H1 (cell line): ENCODE measurements around the gene FIGNL1. TPM values are rescaled to one million over a fixed set of nuclear protein-coding genes. Genes with fewer than 3 reads are reported as not detected.

ENCODE experiments used
- CTCF ChIA-PET: fragments of 300-600 bp; sonication (Branson Sonifier 250); formaldehyde crosslinking; loops from one replicate; lab custom pipeline; 2021; ENCODE audit not compliant: partially characterized antibody; lab: Charles Lee
- POLR2A ChIA-PET: fragments of 300-600 bp; sonication (Branson Sonifier 250); formaldehyde crosslinking; loops from one replicate; lab custom pipeline; 2021; ENCODE audit warnings: inconsistent platforms; ENCODE audit not compliant: partially characterized antibody; lab: Charles Lee
- DNase-seq, 2 experiments: peaks; one replicate each; pipeline versions ENCODE4 v3.0.0 to v3.0.0-alpha.2; 2010 to 2022; ENCODE audit warnings: low spot score in 2 of 2, low read depth in 1 of 2, mixed read lengths in 1 of 2
- FAIRE-seq: peaks from 2 replicates; lab custom pipeline; 2011; peaks lifted over from hg19 to GRCh38; lab: Jason Lieb, UNC
- H2AFZ ChIP-seq: 2 replicates; pipeline ENCODE4 v1.8.1; 2012; ENCODE audit warnings: low read length, inconsistent platforms
- H2AK5ac ChIP-seq: 2 replicates; pipeline ENCODE4 v1.6.1; 2013; ENCODE audit warnings: low read depth, low read length
- H2BK120ac ChIP-seq: replicated peaks from 2 replicates; pipeline ENCODE3; 2013; ENCODE audit warnings: low read depth, low read length, inconsistent platforms
- H2BK12ac ChIP-seq: 2 replicates; pipeline ENCODE4 v1.6.1; 2013; ENCODE audit warnings: low read depth, low read length
- H2BK15ac ChIP-seq: 2 replicates; pipeline ENCODE4 v1.6.1; 2013; ENCODE audit warnings: low read length
- H2BK20ac ChIP-seq: 2 replicates; pipeline ENCODE4 v1.6.1; 2013; ENCODE audit warnings: low read length
- H2BK5ac ChIP-seq: 2 replicates; pipeline ENCODE4 v1.6.1; 2013; ENCODE audit warnings: low read depth, low read length
- H3K14ac ChIP-seq: 2 replicates; pipeline ENCODE4 v1.6.1; 2013; ENCODE audit warnings: inconsistent platforms; ENCODE audit not compliant: insufficient read length
- H3K18ac ChIP-seq: 2 replicates; pipeline ENCODE4 v1.6.1; 2013; ENCODE audit warnings: low read length; ENCODE audit errors: extremely low read depth
- H3K23ac ChIP-seq: 2 replicates; pipeline ENCODE4 v1.6.1; 2013; ENCODE audit warnings: inconsistent platforms; ENCODE audit not compliant: insufficient read length
- H3K23me2 ChIP-seq: 2 replicates; pipeline ENCODE4 v1.6.1; 2013; ENCODE audit warnings: low read depth, low read length
- H3K27ac ChIP-seq: 2 replicates; pipeline ENCODE4 v1.6.1; 2011; ENCODE audit warnings: low read depth, low read length, inconsistent platforms
- H3K27me3 ChIP-seq, 4 experiments: replicated peaks in 1 of 4; 1 replicate in 1 of 4; 2 replicates in 3 of 4; pipeline versions ENCODE4 v1.6.1 to v1.8.1; 2011 to 2013; ENCODE audit warnings: low read length in 3 of 4, mild to moderate bottlenecking in 3 of 4, inconsistent platforms in 2 of 4, mixed read lengths in 2 of 4, moderate library complexity in 1 of 4; ENCODE audit not compliant: control insufficient read depth in 3 of 4, insufficient read depth in 3 of 4; ENCODE audit errors: extremely low read depth in 1 of 4
- H3K36me3 ChIP-seq, 4 experiments: 2 replicates each; pipeline versions ENCODE4 v1.6.1 to v1.8.1; 2011 to 2013; ENCODE audit warnings: mild to moderate bottlenecking in 4 of 4, low read length in 3 of 4, moderate library complexity in 2 of 4, control low read depth in 1 of 4, inconsistent platforms in 1 of 4; ENCODE audit not compliant: insufficient read depth in 4 of 4, control insufficient read depth in 2 of 4
- H3K4ac ChIP-seq: replicated peaks from 2 replicates; pipeline ENCODE3; 2013; ENCODE audit warnings: low read length, low read depth, mixed read lengths, inconsistent platforms; ENCODE audit not compliant: insufficient read length
- H3K4me1 ChIP-seq, 4 experiments: replicated peaks in 1 of 4; 1 replicate in 1 of 4; 2 replicates in 3 of 4; pipeline versions ENCODE4 v1.6.1 to v1.8.1; 2011 to 2013; ENCODE audit warnings: low read length in 3 of 4, inconsistent platforms in 2 of 4, mixed read lengths in 1 of 4; ENCODE audit not compliant: insufficient read depth in 4 of 4, control insufficient read depth in 3 of 4
- H3K4me2 ChIP-seq, 2 experiments: 2 replicates each; pipeline versions ENCODE4 v1.6.1 to v1.8.1; 2011 to 2013; ENCODE audit warnings: low read depth in 2 of 2, low read length in 2 of 2, control low read depth in 1 of 2, inconsistent platforms in 1 of 2, mild to moderate bottlenecking in 1 of 2; ENCODE audit not compliant: insufficient read depth in 1 of 2
- H3K4me3 ChIP-seq, 4 experiments: fragments of 200-600, 300-600 bp in 1 of 4; sonication (generic), shearing (Covaris generic), sonication (Bioruptor Twin) in 1 of 4; 2 replicates each; pipeline versions ENCODE4 v1.5.1 to v1.8.1; 2011 to 2016; ENCODE audit warnings: low read length in 4 of 4, low read depth in 3 of 4, control low read depth in 2 of 4, inconsistent platforms in 2 of 4, mild to moderate bottlenecking in 2 of 4, mixed read lengths in 1 of 4, moderate library complexity in 1 of 4; ENCODE audit not compliant: insufficient read depth in 2 of 4; ENCODE audit errors: extremely low read depth in 1 of 4
- H3K56ac ChIP-seq: replicated peaks from 2 replicates; pipeline ENCODE3; 2013; ENCODE audit warnings: low read depth, mild to moderate bottlenecking, mixed read lengths, low read length, inconsistent platforms; ENCODE audit not compliant: insufficient read length
- H3K79me1 ChIP-seq: 2 replicates; pipeline ENCODE4 v1.6.1; 2013; ENCODE audit warnings: low read depth, low read length, control low read depth
- H3K79me2 ChIP-seq, 2 experiments: 2 replicates each; pipeline versions ENCODE4 v1.6.1 to v1.8.1; 2012 to 2013; ENCODE audit warnings: low read length in 2 of 2, mild to moderate bottlenecking in 2 of 2, inconsistent platforms in 1 of 2; ENCODE audit not compliant: insufficient read depth in 2 of 2, control insufficient read depth in 1 of 2
- H3K9ac ChIP-seq, 4 experiments: replicated peaks in 1 of 4; 1 replicate in 1 of 4; 2 replicates in 3 of 4; pipeline versions ENCODE4 v1.6.1 to v1.8.1; 2011 to 2013; ENCODE audit warnings: low read depth in 3 of 4, low read length in 3 of 4, control low read depth in 2 of 4, mild to moderate bottlenecking in 2 of 4, moderate library complexity in 2 of 4, inconsistent platforms in 1 of 4; ENCODE audit errors: extremely low read depth in 1 of 4
- H3K9me3 ChIP-seq, 2 experiments: 2 replicates each; pipeline versions ENCODE4 v1.6.1 to v1.8.1; 2012 to 2013; ENCODE audit warnings: mild to moderate bottlenecking in 2 of 2, moderate library complexity in 2 of 2, control low read depth in 1 of 2, inconsistent platforms in 1 of 2, low read depth in 1 of 2, low read length in 1 of 2, mixed read lengths in 1 of 2; ENCODE audit not compliant: insufficient read depth in 2 of 2
- H4K20me1 ChIP-seq, 2 experiments: replicated peaks in 1 of 2; 2 replicates each; pipeline versions ENCODE3 to v1.8.1; 2011 to 2013; ENCODE audit warnings: inconsistent platforms in 2 of 2, low read length in 2 of 2, mild to moderate bottlenecking in 1 of 2; ENCODE audit not compliant: insufficient read depth in 2 of 2, control insufficient read depth in 1 of 2
- H4K5ac ChIP-seq: 2 replicates; pipeline ENCODE4 v1.6.1; 2013; ENCODE audit warnings: low read length, low read depth, mixed read lengths, inconsistent platforms; ENCODE audit not compliant: insufficient read length
- H4K8ac ChIP-seq: 2 replicates; pipeline ENCODE4 v1.8.0; 2013; ENCODE audit warnings: mild to moderate bottlenecking, moderate library complexity, low read length, inconsistent platforms; ENCODE audit not compliant: insufficient read depth; ENCODE audit errors: extremely low read depth
- H4K91ac ChIP-seq: replicated peaks from 2 replicates; pipeline ENCODE3; 2013; ENCODE audit warnings: low read length, mixed read lengths, inconsistent platforms; ENCODE audit not compliant: insufficient read length
- EP300 ChIP-seq, 2 experiments: IDR thresholded peaks; 1 replicate in 1 of 2; 2 replicates in 1 of 2; pipeline ENCODE4 v1.6.1; 2011 to 2012; ENCODE audit warnings: low read depth in 2 of 2, low read length in 2 of 2, mild to moderate bottlenecking in 2 of 2, borderline replicate concordance in 1 of 2, inconsistent platforms in 1 of 2, moderate library complexity in 1 of 2
- KDM4A ChIP-seq: IDR thresholded peaks from one replicate; pipeline ENCODE4 v1.7.1; 2012; ENCODE audit warnings: low read depth, mild to moderate bottlenecking, moderate library complexity, low read length, inconsistent platforms; ENCODE audit not compliant: severe bottlenecking
- MAFK ChIP-seq: IDR thresholded peaks from 2 replicates; pipeline ENCODE4 v1.6.1; 2012; ENCODE audit warnings: low read depth, mild to moderate bottlenecking, improper control_type of control experiment, low read length
- POLR2A ChIP-seq, 2 experiments: IDR thresholded peaks; 1 replicate in 1 of 2; 2 replicates in 1 of 2; pipeline ENCODE4 v1.6.1; 2011; ENCODE audit warnings: low read depth in 2 of 2, low read length in 2 of 2, mild to moderate bottlenecking in 2 of 2; ENCODE audit errors: control extremely low read depth in 1 of 2
- SIRT6 ChIP-seq: IDR thresholded peaks from one replicate; pipeline ENCODE4 v1.7.1; 2012; ENCODE audit warnings: low read length, inconsistent platforms
- TBP ChIP-seq: IDR thresholded peaks from 2 replicates; pipeline ENCODE4 v1.6.1; 2011; ENCODE audit warnings: low read depth, low read length, improper control_type of control experiment
- WGBS, 2 experiments: shearing (Covaris generic) in 1 of 2; methylation state at CpG; one replicate each; pipeline versions ENCODE4 v1.1.6 to v1.1.7; 2013 to 2015; ENCODE audit warnings: low lambda C conversion rate in 2 of 2, mixed read lengths in 2 of 2, inconsistent platforms in 1 of 2, low coverage in 1 of 2, missing lambda C conversion rate in 1 of 2; ENCODE audit not compliant: insufficient replicate concordance in 2 of 2, insufficient coverage in 1 of 2, insufficient read length in 1 of 2; ENCODE audit errors: extremely low coverage in 1 of 2, missing lambda C conversion rate in 1 of 2; 5-methylcytosine and 5-hydroxymethylcytosine counted together
- polyA plus RNA-seq, 7 experiments: library from polyadenylated mRNA; depleted of rRNA in 3 of 7; stranded (reverse) in 5 of 7; unstranded in 2 of 7; fragments of >200 nt in 5 of 7; fragments of 200-250 nt in 2 of 7; gene quantifications; 1 replicate in 5 of 7; 2 replicates in 1 of 7; 4 replicates in 1 of 7; pipeline versions ENCODE4 v1.2.1 to v1.2.3, GENCODE V29; 2011 to 2013; ENCODE audit warnings: missing spikeins in 2 of 7, mixed read lengths in 2 of 7
- total RNA-seq: library from RNA; stranded (reverse); fragmentation: NEBNext Ultra II Directional; extraction: Animal tissue kit (Norgen Biotek cat#: 25700); gene quantifications from 2 replicates; pipeline ENCODE4 v1.2.1, GENCODE V29; 2021

The FIGNL1 gene
- total and polyA plus RNA-seq, 2 of the 8 experiments (the other 6 are each of a cell fraction or from before 2014, with no cell fraction given): 6.5 to 9.9 TPM

GRCh38 chr7:50422858-50423257 lies 27.3 kb downstream of the FIGNL1 start:
- POLR2A ChIA-PET: no interaction called here
- TF ChIP-seq TBP (no peak), EP300 (IDR thresholded peaks at IDR 0.05; ENCODE audit: borderline replicate concordance in 1 of 2, low read depth in 2 of 2, low read length in 2 of 2) (no peak), POLR2A (IDR thresholded peaks at IDR 0.05; ENCODE audit: control extremely low read depth in 1 of 2, low read depth in 2 of 2, low read length in 2 of 2) (no peak), MAFK (no peak), SIRT6 (no peak), KDM4A (no peak)
- TF ChIP-seq, all 59 proteins: peak for 0

More at GRCh38 chr7:50422858-50423257, 27.3 kb downstream of the FIGNL1 start:
- Histone ChIP-seq H3K23ac (no peak overlapping the region), H4K8ac (no peak overlapping the region), H2AFZ (no peak overlapping the region), H3K27me3 (no peaks in the 10 kb centered on the region; a peak in 1 of 7 replicates), H3K56ac (no peak overlapping the region), H4K91ac (no peak overlapping the region), H3K4me2 (no peak overlapping the region), H3K27ac (no peak overlapping the region), H2BK120ac (no peak overlapping the region), H3K4me1 (peaks cover 0 to 8% (median 3%) of the 10 kb centered on the region in 4 experiments; a peak in 5 of 7 replicates), H3K14ac (no peak overlapping the region), H3K36me3 (no peaks in the 10 kb centered on the region), H3K79me1 (no peaks in the 10 kb centered on the region), H2AK5ac (no peak overlapping the region), H3K79me2 (no peaks in the 10 kb centered on the region), H2BK20ac (no peak overlapping the region), H3K4ac (no peak overlapping the region), H4K20me1 (no peaks in the 10 kb centered on the region), H2BK12ac (no peak overlapping the region), H4K5ac (no peak overlapping the region), H2BK15ac (no peak overlapping the region), H3K9me3 (no peaks in the 10 kb centered on the region), H3K23me2 (no peaks in the 10 kb centered on the region), H2BK5ac (no peak overlapping the region), H3K4me3 (no peak overlapping the region), H3K18ac (no peak overlapping the region), H3K9ac (no peak overlapping the region)
- CTCF ChIA-PET: no interaction called here
- FAIRE-seq (no peak), DNase-seq (no peak)
- WGBS, 2 experiments: 89% methylated on average over 6 of the region's 6 CpGs; no CpG with 5 or more reads in 1 of the 2 experiments
